Right lung (tissue), 10 donors: ENCODE data around the gene PRRG2. TPM values are rescaled to one million over a fixed set of nuclear protein-coding genes. Genes with fewer than 3 reads are reported as not detected.

Experiments used
- DNase-seq, 2 donors: peaks; one replicate each; pipeline ENCODE4 v3.0.0-alpha.2; 2013
- long read RNA-seq, 8 donors: transcript quantifications; one replicate each; lab custom pipeline, GENCODE V29; 2026
- polyA plus RNA-seq, 5 donors: library from polyadenylated mRNA; unstranded; fragments of 120-200 nt; gene quantifications; one replicate each; pipeline versions ENCODE4 v1.2.1 to v1.2.3, GENCODE V29; 2013; ENCODE audit warnings: inconsistent platforms in 1 of 5, low replicate concordance in 1 of 5; ENCODE audit not compliant: insufficient read length in 5 of 5, insufficient read depth in 1 of 5

Gene PRRG2
- 1 to 10 TPM; 3.3 to 6.1 (median 4.4) TPM for polyA plus RNA-seq
- long read RNA-seq, donor 1, partial matches to known transcripts: 0 of 3 reads
- long read RNA-seq, donor 1, other reads (novel, unspliced or antisense): 0 of 3 reads
- long read RNA-seq, donor 2: 0 reads
- long read RNA-seq, donor 3: 0 reads
- long read RNA-seq, donor 4: 0 reads
- long read RNA-seq, donor 5, partial matches to known transcripts: 0 of 3 reads
- long read RNA-seq, donor 5, other reads (novel, unspliced or antisense): 0 of 3 reads
- long read RNA-seq, donor 6, partial matches to known transcripts: 0 of 1 reads
- long read RNA-seq, donor 6, other reads (novel, unspliced or antisense): 0 of 1 reads
- long read RNA-seq, donor 7, partial matches to known transcripts: 0 of 1 reads
- long read RNA-seq, donor 7, other reads (novel, unspliced or antisense): 0 of 1 reads
- long read RNA-seq, donor 8: 0 reads

DNA sequence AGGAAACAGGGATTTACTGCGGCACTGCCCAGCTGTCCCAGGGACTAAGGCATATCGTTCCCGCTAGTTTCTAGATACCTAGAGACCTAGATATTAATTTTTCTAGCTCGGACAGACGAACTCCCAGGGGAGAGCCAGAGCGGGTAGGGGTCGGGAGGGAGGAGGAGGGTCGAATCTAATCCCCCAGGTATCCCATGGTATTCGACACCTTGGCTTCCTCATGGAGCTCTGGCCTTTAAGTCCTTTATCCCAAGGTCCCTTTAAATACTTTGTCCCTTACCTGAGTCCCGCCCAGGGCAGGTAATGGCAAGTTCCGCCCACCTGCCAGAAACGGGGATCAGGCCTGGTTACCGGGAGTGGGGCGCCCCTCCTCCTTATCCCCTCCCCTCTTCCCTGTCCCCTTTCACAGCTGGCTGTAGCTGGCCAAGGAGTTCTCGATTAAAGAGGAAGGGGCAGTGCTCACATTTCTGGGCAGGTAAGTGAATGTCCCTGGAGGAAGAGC, at the start of gene PRRG2:
TSS of gene PRRG2 (plus strand) at position 310 of the 502 bp plus-strand sequence. CDS start 1,904 bp downstream, outside the sequence.
- DNase-seq: no peak

- peak; percentile 71 to 72 for DNase-seq
Observed at GRCh38 chr19:49533551-49534488, 47.3 kb upstream of the PRRG2 start.

DNA sequence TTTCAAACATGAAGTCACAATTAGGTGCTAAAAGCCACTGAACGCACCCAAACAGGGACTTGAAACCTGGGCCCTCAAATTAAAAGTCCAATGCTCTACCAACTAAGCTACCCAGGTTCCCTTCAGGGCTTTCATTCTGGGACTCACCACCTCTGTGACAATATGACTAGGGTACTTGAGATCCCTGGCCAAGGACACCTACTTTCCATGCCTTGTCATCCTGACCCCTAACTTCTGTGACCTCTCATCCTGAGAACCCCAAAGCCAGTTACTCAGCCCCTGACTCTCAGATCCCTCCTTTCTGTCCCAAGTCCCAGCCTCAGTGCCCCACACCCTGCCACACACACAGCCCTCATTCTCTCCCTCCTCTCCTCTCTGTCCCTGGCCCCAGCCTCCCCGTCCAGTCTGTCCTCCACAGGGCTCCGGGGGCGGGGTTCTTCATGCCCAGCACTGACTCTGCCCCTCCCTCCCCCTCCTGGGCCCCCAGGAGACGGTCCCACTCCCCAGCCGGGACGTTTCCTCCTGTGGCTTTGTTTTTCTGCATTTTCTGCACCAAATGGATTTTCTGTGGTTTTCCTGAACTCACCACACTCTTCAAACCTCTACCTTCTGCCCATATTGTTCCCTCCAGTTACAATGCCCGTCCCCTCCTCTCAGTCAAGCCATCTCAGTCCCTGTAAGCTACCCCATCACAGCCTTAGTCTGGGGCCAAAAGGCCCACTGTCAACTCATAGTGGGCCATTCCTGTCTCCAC, 46.3 kb upstream of the PRRG2 start:
- no peak for DNase-seq

DNA sequence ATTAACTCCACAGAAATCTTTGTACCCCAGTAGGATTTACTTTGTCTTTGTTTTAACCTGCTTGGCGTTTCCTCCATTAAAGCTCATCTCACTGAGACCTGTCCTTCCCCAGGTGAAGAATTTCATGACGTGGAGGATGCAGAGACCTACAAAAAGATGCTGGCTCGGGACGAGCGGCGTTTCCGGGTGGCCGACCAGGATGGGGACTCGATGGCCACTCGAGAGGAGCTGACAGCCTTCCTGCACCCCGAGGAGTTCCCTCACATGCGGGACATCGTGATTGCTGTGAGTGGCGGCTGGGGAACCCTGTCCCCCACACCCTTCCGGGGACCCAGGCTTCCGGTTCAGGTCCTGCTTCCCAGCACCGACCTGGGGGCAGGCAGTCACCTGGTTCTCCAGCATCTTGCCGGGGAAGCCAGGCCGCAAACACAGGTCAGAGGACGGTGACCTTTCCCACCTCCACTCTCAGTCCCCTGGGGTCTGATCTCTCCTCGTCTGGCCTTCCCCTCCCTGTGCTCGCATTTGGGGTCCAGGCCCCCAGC, 44.1 kb upstream of the PRRG2 start:
- no peak for DNase-seq

GRCh38 chr19:49538643-49539042, 42.5 kb upstream of the PRRG2 start:
- DNase-seq: no peak

- DNase-seq: no peak
Observed at GRCh38 chr19:49539192-49539952, 41.7 kb upstream of the PRRG2 start.

GRCh38 chr19:49541914-49542313, 39.2 kb upstream of the PRRG2 start:
- DNase-seq: no peak

- no peak for DNase-seq
Observed at GRCh38 chr19:49542446-49542845, 38.7 kb upstream of the PRRG2 start.

DNA sequence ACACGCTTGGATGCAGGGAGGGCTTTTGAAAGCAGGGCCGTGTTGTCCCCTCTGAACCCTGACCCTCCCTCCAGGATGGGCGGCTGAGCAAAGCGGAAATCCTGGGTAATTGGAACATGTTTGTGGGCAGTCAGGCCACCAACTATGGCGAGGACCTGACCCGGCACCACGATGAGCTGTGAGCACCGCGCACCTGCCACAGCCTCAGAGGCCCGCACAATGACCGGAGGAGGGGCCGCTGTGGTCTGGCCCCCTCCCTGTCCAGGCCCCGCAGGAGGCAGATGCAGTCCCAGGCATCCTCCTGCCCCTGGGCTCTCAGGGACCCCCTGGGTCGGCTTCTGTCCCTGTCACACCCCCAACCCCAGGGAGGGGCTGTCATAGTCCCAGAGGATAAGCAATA, 38.1 kb upstream of the PRRG2 start:
- no peak for DNase-seq

DNA sequence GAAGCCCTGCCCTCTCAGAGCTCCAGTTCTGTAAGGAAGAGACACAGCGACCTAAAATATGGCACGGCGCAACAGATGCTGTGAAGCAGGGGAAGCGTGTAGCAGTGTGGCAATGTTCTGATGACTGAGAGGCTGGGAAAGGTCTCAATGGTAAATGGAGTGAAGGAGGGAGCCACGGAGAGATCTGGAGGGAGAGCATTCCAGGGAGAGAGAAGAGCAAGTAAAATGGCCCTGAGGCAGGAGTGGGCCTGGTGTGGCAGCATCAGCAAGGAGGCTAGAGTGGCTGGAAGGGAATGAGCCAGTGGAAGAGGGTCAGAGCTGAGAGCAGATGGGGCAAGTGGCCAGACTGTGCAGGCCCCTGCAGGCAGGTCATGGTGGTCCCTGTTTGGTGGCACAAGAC, 37.0 kb upstream of the PRRG2 start:
- DNase-seq: no peak

- DNase-seq: peak; percentile 79 to 91
Observed at GRCh38 chr19:49546825-49547565, 34.1 kb upstream of the PRRG2 start.

- DNase-seq: no peak
Observed at GRCh38 chr19:49549045-49549444, 32.1 kb upstream of the PRRG2 start.

- DNase-seq: no peak
Observed at GRCh38 chr19:49551531-49551930, 29.6 kb upstream of the PRRG2 start.

DNA sequence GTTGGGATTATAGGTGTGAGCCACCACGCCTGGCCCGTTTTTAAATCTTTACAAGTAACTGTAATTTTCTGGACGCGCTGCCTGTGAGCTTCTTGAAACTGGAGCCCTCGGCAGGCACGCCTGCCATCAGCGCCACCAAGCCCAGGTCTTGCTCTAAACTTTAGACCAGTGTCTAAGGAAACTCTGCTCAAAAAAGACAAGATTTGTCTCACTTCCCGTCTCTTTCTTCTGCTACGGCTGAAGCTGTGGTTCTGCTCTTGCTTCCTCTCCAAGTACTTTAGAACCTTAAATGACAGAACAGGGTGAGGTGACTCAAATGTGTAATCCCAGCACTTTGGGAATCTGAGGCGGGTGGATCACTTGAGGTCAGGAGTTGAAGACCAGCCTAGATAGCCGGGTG, 28.4 kb upstream of the PRRG2 start:
- DNase-seq: no peak

GRCh38 chr19:49553451-49554271, 27.5 kb upstream of the PRRG2 start:
- DNase-seq: no peak

DNA sequence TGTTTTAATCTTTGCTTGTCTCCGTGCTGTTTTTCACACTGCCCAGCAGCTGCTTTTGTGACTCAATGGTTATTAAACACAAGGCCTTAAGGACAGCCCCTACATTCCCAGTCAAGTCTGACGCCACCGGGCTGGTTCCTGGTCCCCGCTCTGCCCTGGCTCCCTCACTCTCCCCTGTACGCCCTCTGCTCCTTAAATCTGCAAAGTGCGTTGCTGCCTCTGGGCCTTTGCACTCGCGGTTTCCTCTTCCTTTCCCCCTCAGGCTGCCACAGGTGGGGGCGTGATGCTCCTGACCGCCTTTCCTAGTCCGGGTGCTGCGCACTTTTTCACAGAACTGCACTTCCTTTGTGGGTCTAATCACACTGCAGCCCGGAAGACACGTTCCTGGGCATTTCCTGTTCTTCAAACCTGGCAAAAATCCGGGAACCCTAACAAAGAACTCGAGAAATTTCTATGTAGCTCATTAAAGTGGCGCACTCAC, 26.4 kb upstream of the PRRG2 start:
- DNase-seq: no peak

DNA sequence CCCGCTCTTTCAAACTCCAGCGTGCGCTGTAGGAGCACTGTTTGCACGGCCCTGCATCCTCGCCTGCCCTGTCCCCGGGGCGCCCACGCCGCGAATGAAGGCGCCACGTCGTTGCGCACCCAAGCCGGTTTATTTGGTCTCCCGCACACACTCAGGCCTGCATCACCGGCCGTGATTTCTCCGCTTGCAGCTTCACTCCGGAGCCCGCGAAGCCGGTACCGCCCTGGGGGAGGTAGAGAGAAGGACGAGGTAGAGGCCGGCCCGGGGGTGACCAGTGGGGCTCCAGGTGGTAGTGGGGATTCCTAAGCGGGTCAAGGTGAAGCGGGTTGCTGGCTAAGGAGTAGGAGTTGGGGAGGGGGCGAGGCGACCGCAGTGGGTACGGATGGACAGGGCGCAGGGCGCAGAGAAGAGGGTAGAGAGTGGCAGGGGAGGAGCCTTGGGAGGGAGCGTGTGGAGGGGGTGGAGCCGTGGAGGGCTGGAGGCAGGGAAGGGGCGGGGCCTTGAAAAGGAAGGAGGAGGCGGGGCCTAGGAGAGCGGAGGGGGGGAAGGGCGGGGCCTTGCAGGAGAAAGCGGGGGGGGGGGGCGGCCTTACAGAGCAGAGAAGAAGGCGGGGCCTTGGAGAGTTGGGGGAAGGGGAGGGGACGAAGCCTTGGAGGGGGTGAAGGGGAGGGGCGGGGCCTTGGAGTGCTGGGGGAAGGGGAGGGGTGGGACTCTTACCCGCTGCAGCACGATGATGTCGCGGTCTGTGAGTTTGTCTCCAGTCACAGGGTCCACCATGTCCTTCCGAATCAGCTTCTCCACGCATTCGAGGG, 25.3 kb upstream of the PRRG2 start:
- DNase-seq: peak; percentile 51 to 65
